ENCODE data around the gene DROSHA. TPM values are rescaled to one million over a fixed set of nuclear protein-coding genes. Genes with fewer than 3 reads are reported as not detected.

Gene DROSHA
- polyA plus RNA-seq, 1 donor (not counting 4 experiments of a cell fraction or from before 2014, with no cell fraction given), result 39.9 TPM

DNA sequence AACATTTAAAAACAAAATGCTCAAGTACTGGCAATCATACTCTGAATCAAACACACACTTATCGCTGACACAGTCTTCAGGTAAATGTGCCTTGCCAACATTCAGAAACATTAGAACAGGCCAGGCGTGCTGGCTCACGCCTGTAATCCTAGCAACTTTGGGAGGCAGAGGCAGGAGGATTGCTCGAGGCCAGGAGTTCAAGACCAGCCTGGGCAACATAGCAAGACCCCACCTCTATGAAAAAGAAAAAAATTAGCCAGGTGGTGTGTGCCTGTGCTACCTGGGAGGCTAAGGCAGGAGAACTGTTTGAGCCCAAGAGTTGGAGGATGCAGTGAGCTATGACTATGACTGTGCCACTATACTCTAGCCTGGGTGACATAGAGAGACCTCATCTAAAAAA lies 20.6 kb downstream of the DROSHA start:
- Histone ChIP-seq H2AFZ (ENCODE audit: control insufficient read depth, low read length) (no peak overlapping the region), H3K4me1 (ENCODE audit: control insufficient read depth, extremely low read depth, insufficient read depth, low read length) (no peaks in the 10 kb centered on the region), H3K36me3 (ENCODE audit: control insufficient read depth in 2 of 2, extremely low read depth in 1 of 2, insufficient read depth in 2 of 2, low read length in 2 of 2) (peaks cover 18 to 34% of the 10 kb centered on the region in 2 experiments), H3K9me1 (ENCODE audit: control insufficient read depth, extremely low read depth, insufficient read depth, low read length) (no peaks in the 10 kb centered on the region), H3K27me3 (ENCODE audit: control insufficient read depth, extremely low read depth, insufficient read depth, low read length) (no peaks in the 10 kb centered on the region), H3K9me3 (ENCODE audit: control insufficient read depth, low read depth, low read length) (no peaks in the 10 kb centered on the region), H3K27ac (ENCODE audit: control insufficient read depth, insufficient read depth, low read length) (no peak overlapping the region), H3K9ac (ENCODE audit: control insufficient read depth, extremely low read depth, insufficient read depth, low read length) (no peak overlapping the region), H3K4me3 (ENCODE audit: control insufficient read depth in 2 of 3, extremely low read depth in 1 of 3, insufficient read depth in 2 of 3, low read depth in 1 of 3, low read length in 3 of 3) (no peak overlapping the region), H3K79me2 (ENCODE audit: control insufficient read depth, insufficient read depth, low read length) (no peaks in the 10 kb centered on the region), H4K20me1 (ENCODE audit: control insufficient read depth, extremely low read depth, insufficient read depth, low read length) (no peaks in the 10 kb centered on the region), H3K4me2 (ENCODE audit: control insufficient read depth, extremely low read depth, insufficient read depth, low read depth, low read length) (no peak overlapping the region)
- FAIRE-seq (no peak), DNase-seq (ENCODE audit: low read depth, low spot score) (no peak)
- dilution Hi-C loops (cut with MboI; ENCODE audit: extremely low pct_ligation_motif_present, low sequenced_read_pairs), result no loop called here
- TF ChIP-seq EZH2 (IDR thresholded peaks at IDR 0.05; ENCODE audit: low read length), result no peak
- TF ChIP-seq, protein P1, sequence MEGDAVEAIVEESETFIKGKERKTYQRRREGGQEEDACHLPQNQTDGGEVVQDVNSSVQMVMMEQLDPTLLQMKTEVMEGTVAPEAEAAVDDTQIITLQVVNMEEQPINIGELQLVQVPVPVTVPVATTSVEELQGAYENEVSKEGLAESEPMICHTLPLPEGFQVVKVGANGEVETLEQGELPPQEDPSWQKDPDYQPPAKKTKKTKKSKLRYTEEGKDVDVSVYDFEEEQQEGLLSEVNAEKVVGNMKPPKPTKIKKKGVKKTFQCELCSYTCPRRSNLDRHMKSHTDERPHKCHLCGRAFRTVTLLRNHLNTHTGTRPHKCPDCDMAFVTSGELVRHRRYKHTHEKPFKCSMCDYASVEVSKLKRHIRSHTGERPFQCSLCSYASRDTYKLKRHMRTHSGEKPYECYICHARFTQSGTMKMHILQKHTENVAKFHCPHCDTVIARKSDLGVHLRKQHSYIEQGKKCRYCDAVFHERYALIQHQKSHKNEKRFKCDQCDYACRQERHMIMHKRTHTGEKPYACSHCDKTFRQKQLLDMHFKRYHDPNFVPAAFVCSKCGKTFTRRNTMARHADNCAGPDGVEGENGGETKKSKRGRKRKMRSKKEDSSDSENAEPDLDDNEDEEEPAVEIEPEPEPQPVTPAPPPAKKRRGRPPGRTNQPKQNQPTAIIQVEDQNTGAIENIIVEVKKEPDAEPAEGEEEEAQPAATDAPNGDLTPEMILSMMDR (optimal IDR thresholded peaks at IDR 0.05 in 1 of 3, IDR thresholded peaks at IDR 0.05 in 1 of 3, conservative IDR thresholded peaks at IDR 0.05 in 1 of 3; ENCODE audit: extremely low read depth in 1 of 3, insufficient read depth in 2 of 3, low read length in 3 of 3), result no peak

DNA sequence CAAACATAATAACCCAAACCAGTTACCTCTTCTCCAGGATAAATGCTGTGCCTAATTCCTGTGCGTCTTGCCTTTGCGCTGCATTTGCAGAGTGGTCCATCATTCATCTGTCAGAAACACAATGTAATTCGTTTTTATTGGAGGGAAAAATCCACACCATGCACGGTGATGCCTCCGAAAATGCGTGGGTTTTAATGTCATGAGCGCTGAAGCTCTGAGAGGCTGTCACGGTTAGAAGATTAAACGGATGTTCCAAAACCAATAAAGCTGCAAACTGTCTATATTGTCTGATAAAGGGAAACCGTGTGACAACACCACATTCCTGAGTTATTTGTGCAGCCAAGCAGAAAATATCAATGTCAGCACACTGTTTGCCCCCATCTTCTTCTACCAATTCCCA lies 27.4 kb downstream of the DROSHA start:
- DNase-seq (ENCODE audit: low read depth, low spot score) (no peak), FAIRE-seq (no peak)
- Histone ChIP-seq H3K4me3 (ENCODE audit: control insufficient read depth in 2 of 3, extremely low read depth in 1 of 3, insufficient read depth in 2 of 3, low read depth in 1 of 3, low read length in 3 of 3) (no peak overlapping the region), H3K4me2 (ENCODE audit: control insufficient read depth, extremely low read depth, insufficient read depth, low read depth, low read length) (no peak overlapping the region), H2AFZ (ENCODE audit: control insufficient read depth, low read length) (no peak overlapping the region), H3K27me3 (ENCODE audit: control insufficient read depth, extremely low read depth, insufficient read depth, low read length) (no peaks in the 10 kb centered on the region), H3K9me1 (ENCODE audit: control insufficient read depth, extremely low read depth, insufficient read depth, low read length) (peaks cover 3% of the 10 kb centered on the region), H3K27ac (ENCODE audit: control insufficient read depth, insufficient read depth, low read length) (no peak overlapping the region), H3K9me3 (ENCODE audit: control insufficient read depth, low read depth, low read length) (no peaks in the 10 kb centered on the region), H3K4me1 (ENCODE audit: control insufficient read depth, extremely low read depth, insufficient read depth, low read length) (no peaks in the 10 kb centered on the region), H3K9ac (ENCODE audit: control insufficient read depth, extremely low read depth, insufficient read depth, low read length) (no peak overlapping the region), H4K20me1 (ENCODE audit: control insufficient read depth, extremely low read depth, insufficient read depth, low read length) (no peaks in the 10 kb centered on the region), H3K79me2 (ENCODE audit: control insufficient read depth, insufficient read depth, low read length) (no peaks in the 10 kb centered on the region), H3K36me3 (ENCODE audit: control insufficient read depth in 2 of 2, extremely low read depth in 1 of 2, insufficient read depth in 2 of 2, low read length in 2 of 2) (peaks cover 26 to 32% of the 10 kb centered on the region in 2 experiments)
- dilution Hi-C loops (cut with MboI; ENCODE audit: extremely low pct_ligation_motif_present, low sequenced_read_pairs), result no loop called here
- no peak for TF ChIP-seq EZH2 (IDR thresholded peaks at IDR 0.05; ENCODE audit: low read length)
- TF ChIP-seq, protein P1 (optimal IDR thresholded peaks at IDR 0.05 in 1 of 3, IDR thresholded peaks at IDR 0.05 in 1 of 3, conservative IDR thresholded peaks at IDR 0.05 in 1 of 3; ENCODE audit: extremely low read depth in 1 of 3, insufficient read depth in 2 of 3, low read length in 3 of 3), result no peak

Data from keratinocyte (primary cell).